ENCODE measurements around the gene OR10V1. TPM values are rescaled to one million over a fixed set of nuclear protein-coding genes. Genes with fewer than 3 reads are reported as not detected.
"Not testable (repeated sequence)": the region's sequence is repeated elsewhere in the genome, so short reads cannot be mapped to it uniquely, and the experiment has no call there.

Gene OR10V1
- total RNA-seq, 6 experiments from 2014 or later, result not detected

DNA sequence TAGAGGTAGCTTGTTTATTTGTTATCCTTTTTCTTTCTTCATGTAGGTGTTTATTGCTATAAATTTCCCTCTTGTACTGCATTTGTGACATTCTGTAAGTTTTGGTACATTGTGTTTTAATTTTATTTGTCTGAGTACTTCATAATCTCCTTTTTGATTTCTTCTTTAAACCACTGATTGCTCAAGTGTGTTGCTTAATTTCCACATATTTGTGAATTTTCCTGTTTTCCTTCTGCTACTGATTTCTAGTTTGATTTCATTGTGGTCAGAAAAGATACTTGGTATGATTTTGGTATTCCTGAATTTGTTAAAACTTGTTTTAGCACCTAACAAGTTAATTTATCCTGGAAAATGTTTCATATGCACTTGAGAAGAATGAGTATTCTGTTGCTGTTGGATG is 15.1 kb downstream of the OR10V1 start:
- Mint-ChIP-seq H3K4me1 (ENCODE audit: low read depth) (no peaks in the 10 kb centered on the region; the same call in 1 of the 2 replicates), H3K36me3 (ENCODE audit: low read depth) (peaks cover 5% of the 10 kb centered on the region; the same call in 1 of the 2 replicates), H3K27me3 (ENCODE audit: insufficient read depth) (peaks cover 3% of the 10 kb centered on the region; the same call in 1 of the 2 replicates), H3K9me3 (peaks cover 8% of the 10 kb centered on the region), H3K27ac (no peak overlapping the region), H3K4me3 (no peak overlapping the region)
- TF ChIP-seq, protein P1, sequence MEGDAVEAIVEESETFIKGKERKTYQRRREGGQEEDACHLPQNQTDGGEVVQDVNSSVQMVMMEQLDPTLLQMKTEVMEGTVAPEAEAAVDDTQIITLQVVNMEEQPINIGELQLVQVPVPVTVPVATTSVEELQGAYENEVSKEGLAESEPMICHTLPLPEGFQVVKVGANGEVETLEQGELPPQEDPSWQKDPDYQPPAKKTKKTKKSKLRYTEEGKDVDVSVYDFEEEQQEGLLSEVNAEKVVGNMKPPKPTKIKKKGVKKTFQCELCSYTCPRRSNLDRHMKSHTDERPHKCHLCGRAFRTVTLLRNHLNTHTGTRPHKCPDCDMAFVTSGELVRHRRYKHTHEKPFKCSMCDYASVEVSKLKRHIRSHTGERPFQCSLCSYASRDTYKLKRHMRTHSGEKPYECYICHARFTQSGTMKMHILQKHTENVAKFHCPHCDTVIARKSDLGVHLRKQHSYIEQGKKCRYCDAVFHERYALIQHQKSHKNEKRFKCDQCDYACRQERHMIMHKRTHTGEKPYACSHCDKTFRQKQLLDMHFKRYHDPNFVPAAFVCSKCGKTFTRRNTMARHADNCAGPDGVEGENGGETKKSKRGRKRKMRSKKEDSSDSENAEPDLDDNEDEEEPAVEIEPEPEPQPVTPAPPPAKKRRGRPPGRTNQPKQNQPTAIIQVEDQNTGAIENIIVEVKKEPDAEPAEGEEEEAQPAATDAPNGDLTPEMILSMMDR (IDR thresholded peaks at IDR 0.05), result no peak
- no peak for DNase-seq

DNA sequence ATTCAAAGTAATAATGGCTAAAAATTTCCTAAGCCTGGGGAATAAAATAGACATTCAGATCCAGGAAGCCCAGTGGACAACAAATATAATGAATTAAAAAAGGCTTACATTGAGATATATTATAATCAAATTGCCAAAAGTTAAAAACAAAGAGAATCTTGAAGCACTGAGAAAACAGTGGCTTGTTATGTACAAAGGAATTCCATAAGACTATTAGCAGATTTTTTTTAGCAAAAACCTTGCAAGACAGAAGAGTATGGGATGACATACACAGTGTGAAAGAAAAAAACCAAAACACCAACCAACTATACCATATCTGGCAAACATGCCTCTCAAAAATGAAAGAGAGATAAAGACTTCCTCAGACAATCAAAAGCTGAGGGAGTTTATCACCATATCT is 20.7 kb downstream of the OR10V1 start:
- Mint-ChIP-seq H3K27ac (no peak overlapping the region), H3K27me3 (ENCODE audit: insufficient read depth) (peaks cover 3% of the 10 kb centered on the region), H3K4me1 (ENCODE audit: low read depth) (no peaks in the 10 kb centered on the region), H3K9me3 (peaks cover 22% of the 10 kb centered on the region), H3K36me3 (ENCODE audit: low read depth) (peaks cover 16% of the 10 kb centered on the region), H3K4me3 (no peak overlapping the region)
- TF ChIP-seq, protein P1 (IDR thresholded peaks at IDR 0.05), result no peak
- no peak for DNase-seq

DNA sequence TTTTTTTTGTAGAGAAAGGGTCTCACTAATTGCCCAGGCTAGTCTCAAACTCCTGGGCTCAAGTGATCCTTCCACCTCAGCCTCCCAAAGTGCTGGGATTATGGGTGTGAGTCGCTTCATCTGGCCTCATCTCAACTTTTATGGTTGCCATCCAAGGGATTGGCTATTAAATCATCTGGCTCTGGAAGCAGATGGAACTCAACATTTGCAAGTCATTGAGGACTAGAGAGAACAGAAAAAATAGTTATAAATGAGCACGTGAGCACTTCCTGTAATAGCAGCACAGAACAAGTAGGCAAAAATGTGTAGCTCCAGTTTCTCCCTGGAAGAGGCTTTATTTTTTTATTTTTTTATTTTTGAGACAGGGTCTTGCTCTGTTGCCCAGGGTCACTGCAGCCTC is 22.5 kb downstream of the OR10V1 start:
- H3K27me3 Mint-ChIP-seq (ENCODE audit: insufficient read depth), result peaks cover 2% of the 10 kb centered on the region
- no peak for DNase-seq
- no peaks in the 10 kb centered on the region for H3K4me1 Mint-ChIP-seq (ENCODE audit: low read depth)

DNA sequence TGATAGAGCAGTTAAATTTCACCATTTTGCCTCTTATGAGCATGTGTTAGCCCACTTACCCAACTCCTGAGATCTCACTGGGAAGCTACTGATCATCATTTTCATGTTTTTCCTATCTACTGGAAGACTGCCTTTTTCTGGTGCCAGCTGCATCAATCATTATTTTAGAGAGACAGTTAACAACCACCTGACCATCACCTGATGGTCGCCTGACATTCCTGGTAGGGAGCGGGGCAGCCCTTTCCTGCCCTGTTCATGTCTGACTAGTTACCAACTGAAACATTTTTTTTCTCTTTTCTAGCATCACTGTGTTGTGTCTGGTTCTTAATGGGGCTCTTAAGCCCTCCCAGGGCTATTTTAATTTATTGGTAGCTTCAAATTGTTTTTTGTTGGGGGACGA is 24.6 kb downstream of the OR10V1 start:
- Mint-ChIP-seq H3K4me1 (ENCODE audit: low read depth) (no peaks in the 10 kb centered on the region), H3K27me3 (ENCODE audit: insufficient read depth) (peaks cover 4% of the 10 kb centered on the region), H3K27ac (no peak overlapping the region), H3K9me3 (peaks cover 19% of the 10 kb centered on the region), H3K36me3 (ENCODE audit: low read depth) (peaks cover 16% of the 10 kb centered on the region), H3K4me3 (no peak overlapping the region)
- DNase-seq, result no peak
- TF ChIP-seq, protein P1 (IDR thresholded peaks at IDR 0.05), result no peak

More for the DNA sequence above, 22.5 kb downstream of the OR10V1 start:
- TF ChIP-seq, protein P1 (IDR thresholded peaks at IDR 0.05), result no peak
- Mint-ChIP-seq H3K4me3 (no peak overlapping the region), H3K9me3 (peaks cover 22% of the 10 kb centered on the region), H3K27ac (no peak overlapping the region), H3K36me3 (ENCODE audit: low read depth) (peaks cover 16% of the 10 kb centered on the region)

- H3K4me3 Mint-ChIP-seq; H3K9me3 Mint-ChIP-seq; DNase-seq; H3K27me3 Mint-ChIP-seq (ENCODE audit: insufficient read depth); H3K27ac Mint-ChIP-seq; H3K36me3 Mint-ChIP-seq (ENCODE audit: low read depth): not testable (repeated sequence)
- H3K4me1 Mint-ChIP-seq (ENCODE audit: low read depth), result peaks cover 29% of the 10 kb centered on the region
These were observed 32.4 kb downstream of the OR10V1 start for GRCh38 chr11:59681260-59681725.

- Mint-ChIP-seq H3K9me3 (no peaks in the 10 kb centered on the region), H3K27me3 (ENCODE audit: insufficient read depth) (peaks cover 2% of the 10 kb centered on the region; the same call in 1 of the 2 replicates), H3K4me3 (no peak overlapping the region), H3K36me3 (ENCODE audit: low read depth) (no peaks in the 10 kb centered on the region), H3K4me1 (ENCODE audit: low read depth) (peaks cover 29% of the 10 kb centered on the region), H3K27ac (no peak overlapping the region)
- TF ChIP-seq, protein P1 (IDR thresholded peaks at IDR 0.05), result peak; percentile 85
- peak; percentile 78 for DNase-seq
These were observed 33.1 kb downstream of the OR10V1 start for GRCh38 chr11:59680287-59681154.
